Measurements from ENCODE around the gene NEMP1.
A peak's percentile ranks its signal among the peaks of the same experiment; 100 is the strongest.

NEMP1 gene

DNA sequence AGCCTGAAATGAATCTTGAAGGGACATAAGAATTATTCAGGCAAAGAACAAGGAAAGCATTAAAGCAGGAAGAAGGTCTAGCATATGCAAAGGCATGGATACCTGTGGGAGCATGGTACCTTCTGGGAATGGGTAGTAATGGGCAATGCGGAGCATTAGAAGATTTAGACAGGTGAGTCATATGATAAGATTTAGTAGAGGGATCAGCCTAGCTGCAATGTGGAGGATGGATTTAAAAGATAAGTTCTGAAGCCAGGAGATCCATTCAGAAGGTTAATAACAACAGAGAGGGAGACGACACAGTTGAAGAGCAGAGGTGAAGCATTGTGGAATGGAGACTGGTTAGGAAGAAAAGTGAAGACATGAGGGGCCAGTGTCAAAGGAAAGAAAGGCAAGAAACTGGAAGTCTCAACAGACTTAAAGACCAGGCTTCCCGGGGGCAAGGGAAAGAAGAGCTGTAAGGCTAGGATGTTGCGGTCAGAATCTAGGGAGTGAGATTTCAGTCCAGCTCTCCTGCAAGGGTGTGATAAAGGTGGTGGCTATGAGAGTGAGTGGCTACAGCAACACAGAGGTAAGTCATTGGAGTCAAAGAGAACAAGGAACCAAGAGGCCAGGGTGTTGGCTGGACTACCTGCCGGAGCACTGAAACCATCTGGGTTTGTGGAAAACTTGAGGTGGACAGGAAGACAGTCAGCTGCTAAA is 38.1 kb upstream of the NEMP1 start:
- no peak overlapping the region for H3K9ac ChIP-seq (ENCODE audit: low read length)
- H3K4me3 ChIP-seq (ENCODE audit: low read length): no peak overlapping the region
- no peaks in the 10 kb centered on the region for H3K36me3 ChIP-seq (ENCODE audit: control insufficient read depth, insufficient read depth, low read length)
- no peaks in the 10 kb centered on the region for H3K9me3 ChIP-seq (ENCODE audit: control insufficient read depth, low read length)
- no peaks in the 10 kb centered on the region for H3K27me3 ChIP-seq (ENCODE audit: control insufficient read depth, insufficient read depth, low read length)
- H3K4me1 ChIP-seq (ENCODE audit: control insufficient read depth, insufficient read depth, low read length): peaks cover 6% of the 10 kb centered on the region

DNA sequence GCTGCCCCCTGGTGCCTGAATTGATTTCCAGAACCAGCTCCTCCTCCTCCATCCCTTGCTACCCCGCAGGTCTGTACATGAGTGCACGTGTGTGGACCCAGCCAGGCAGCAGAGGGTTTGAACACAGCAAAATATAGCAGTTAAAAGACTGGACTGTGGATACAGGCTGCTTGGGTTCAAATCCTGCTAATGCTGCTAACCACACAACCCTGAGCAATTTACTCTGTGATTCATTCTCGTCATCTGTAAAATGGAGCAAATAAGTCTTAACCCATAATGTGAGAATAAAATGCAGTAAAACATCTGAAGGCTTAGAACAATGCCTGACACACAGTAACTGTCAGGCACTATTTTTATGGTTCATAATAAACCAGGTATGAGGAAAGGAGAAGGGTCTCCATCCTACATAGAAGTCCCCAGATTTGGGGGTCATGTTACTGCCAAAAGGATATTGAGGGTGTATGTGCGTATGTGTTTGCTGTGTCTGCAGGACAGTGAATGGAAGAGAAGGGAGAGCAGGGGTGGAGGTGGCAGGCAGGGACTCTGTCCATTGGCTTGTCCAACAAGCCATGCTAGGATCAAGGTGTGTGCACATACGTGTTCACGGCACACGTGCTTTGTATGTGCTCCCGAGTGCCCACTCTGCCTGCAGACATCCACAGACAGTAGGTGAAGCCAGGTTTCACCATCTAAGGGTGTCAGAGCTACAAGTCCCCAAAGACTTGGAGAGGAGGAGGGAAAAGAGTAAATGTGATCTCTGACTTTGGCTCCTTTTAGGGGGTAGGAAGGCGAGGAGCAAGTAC is 34.1 kb upstream of the NEMP1 start:
- H3K4me1 ChIP-seq (ENCODE audit: control insufficient read depth, insufficient read depth, low read length): peaks cover 25% of the 10 kb centered on the region
- no peaks in the 10 kb centered on the region for H3K9me3 ChIP-seq (ENCODE audit: control insufficient read depth, low read length)
- no peaks in the 10 kb centered on the region for H3K36me3 ChIP-seq (ENCODE audit: control insufficient read depth, insufficient read depth, low read length)
- peak overlapping the region; percentile 99 for H3K9ac ChIP-seq (ENCODE audit: low read length)
- H3K4me3 ChIP-seq (ENCODE audit: low read length): peak overlapping the region; percentile 97
- H3K27me3 ChIP-seq (ENCODE audit: control insufficient read depth, insufficient read depth, low read length): no peaks in the 10 kb centered on the region

DNA sequence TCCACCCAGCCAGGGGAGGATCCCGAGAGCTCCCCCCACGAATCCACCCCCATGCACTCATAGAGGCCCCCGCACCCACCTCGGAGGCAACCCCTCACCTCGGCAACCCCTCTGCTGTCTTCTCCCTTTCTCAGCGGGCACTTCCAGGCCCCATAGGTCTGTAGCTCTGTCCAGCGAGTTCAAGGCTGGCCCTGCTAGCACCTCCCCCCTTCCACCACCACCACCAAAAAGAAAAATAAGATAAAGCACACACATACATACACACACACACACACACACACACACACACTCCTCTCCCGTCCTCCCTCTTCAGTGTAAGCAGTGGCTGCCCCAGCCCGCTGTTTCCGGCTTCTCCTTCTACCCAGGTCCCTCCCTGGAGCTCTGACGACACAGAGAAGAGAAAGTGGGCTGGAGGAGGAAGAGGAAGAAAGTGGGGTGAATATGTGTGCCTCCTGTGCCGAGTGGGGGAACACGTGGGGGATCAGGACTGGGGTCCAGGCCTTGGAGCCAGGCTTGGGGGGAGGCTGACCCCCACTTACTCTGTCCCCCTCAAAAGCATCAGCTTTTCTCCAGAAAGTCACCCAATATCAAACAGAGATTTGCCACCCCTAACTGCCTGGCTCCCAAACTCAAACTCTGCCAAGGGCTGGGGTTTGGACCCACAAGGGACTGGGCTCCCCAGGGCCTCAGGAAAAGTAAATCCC is 32.6 kb upstream of the NEMP1 start, which contains the start of gene STAT6:
STAT6 (minus strand) TSS at position 332 of the 704 bp plus-strand sequence. CDS start 3,084 bp downstream, outside the sequence.
- no peaks in the 10 kb centered on the region for H3K9me3 ChIP-seq (ENCODE audit: control insufficient read depth, low read length)
- no peaks in the 10 kb centered on the region for H3K27me3 ChIP-seq (ENCODE audit: control insufficient read depth, insufficient read depth, low read length)
- H3K4me3 ChIP-seq (ENCODE audit: low read length): peak within 1 kb of the TSS; percentile 97
- H3K9ac ChIP-seq (ENCODE audit: low read length): peak within 1 kb of the TSS; percentile 99
- H3K36me3 ChIP-seq (ENCODE audit: control insufficient read depth, insufficient read depth, low read length): peaks cover 7% of the 10 kb centered on the region
- peaks cover 32% of the 10 kb centered on the region for H3K4me1 ChIP-seq (ENCODE audit: control insufficient read depth, insufficient read depth, low read length)

DNA sequence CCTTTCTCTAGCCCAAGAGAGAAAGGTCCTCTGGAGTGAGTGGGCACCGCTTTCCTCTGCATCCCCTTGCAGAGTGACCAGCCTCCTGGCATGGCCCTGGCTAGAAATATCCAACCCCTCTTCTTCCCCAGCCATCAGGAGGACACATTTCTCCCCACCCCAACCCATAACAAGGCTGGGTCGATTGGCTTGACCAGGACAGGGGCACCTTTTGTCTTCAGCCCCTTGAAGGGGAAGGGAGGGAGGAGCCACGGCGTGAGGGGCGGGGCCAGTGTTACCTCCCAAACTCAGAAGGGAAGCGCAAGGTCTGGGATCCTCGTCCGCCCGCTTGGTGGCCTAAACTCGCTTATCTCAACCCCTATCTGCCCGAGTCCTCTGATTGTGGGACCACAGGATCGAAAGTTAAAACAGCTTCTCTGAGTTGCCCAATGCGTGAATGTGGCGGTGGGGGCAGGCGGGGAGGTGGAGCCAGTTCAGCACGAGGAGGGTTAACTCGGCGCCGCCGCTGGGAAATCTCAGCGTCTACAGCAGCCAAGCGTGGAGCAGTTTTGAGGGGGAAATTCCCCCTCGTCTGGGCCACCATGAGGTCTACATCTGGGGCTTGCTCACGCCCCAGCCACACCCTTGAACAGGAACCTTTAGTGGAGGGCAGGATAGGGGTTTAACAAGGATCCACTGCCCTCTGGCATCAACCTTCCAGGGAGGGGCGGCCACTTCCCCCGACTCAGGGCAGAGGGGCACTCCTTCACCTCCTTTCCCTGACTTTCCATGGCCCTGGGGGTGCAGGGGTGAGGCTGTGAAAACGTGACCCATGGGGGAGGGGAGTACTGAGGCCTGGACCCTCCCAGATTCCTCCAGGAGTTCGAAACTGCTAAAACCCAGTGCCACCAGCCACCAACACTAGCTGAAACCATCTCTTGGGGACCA is 31.8 kb upstream of the NEMP1 start:
- H3K27me3 ChIP-seq (ENCODE audit: control insufficient read depth, insufficient read depth, low read length): no peaks in the 10 kb centered on the region
- H3K9me3 ChIP-seq (ENCODE audit: control insufficient read depth, low read length): no peaks in the 10 kb centered on the region
- peak overlapping the region; percentile 99 for H3K9ac ChIP-seq (ENCODE audit: low read length)
- H3K4me3 ChIP-seq (ENCODE audit: low read length): peak overlapping the region; percentile 97
- peaks cover 16% of the 10 kb centered on the region for H3K36me3 ChIP-seq (ENCODE audit: control insufficient read depth, insufficient read depth, low read length)
- peaks cover 32% of the 10 kb centered on the region for H3K4me1 ChIP-seq (ENCODE audit: control insufficient read depth, insufficient read depth, low read length)

DNA sequence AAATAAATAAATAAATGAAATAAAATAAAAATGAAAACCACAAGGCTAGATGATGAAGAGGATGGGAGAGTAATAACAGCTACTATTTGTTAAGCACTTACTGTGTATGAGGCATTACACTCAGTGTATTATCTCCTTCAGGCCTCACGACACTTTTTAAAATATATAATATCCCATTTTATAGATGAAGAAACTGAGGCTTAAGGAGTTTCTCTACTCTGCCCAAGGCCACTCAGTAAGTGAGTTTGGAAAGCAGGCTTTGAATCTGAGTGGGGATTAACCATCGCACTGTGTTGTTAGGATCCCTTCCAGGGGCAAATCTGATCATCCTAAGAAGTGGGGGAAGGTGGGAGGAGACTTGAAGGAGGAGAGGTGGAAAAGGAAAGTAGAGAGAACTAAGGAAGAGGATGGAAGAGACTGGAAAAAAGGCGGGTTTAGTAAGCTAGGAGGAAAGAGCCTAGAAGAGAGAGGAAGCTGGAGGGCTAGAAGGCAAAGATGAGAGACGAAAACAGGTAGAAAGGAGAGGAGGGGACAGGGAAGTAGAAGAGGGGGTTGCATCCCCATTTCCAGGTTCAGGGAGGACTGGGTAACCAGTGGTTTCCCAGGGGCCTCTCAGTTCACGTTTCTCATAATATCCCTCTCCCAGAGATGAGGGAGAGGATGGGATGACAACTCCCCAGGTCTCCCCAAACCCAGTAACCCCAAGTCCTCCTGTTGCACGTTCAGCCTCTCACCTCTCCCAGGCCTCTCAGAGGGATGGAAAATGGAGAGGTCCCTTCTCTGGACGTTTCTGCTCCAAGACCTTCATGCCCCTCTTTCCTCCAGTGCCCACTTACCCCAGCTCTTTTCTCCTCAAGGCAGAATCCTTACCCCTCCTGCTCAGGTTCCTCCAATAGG is 30.9 kb upstream of the NEMP1 start:
- peaks cover 32% of the 10 kb centered on the region for H3K4me1 ChIP-seq (ENCODE audit: control insufficient read depth, insufficient read depth, low read length)
- H3K9me3 ChIP-seq (ENCODE audit: control insufficient read depth, low read length): no peaks in the 10 kb centered on the region
- peaks cover 20% of the 10 kb centered on the region for H3K36me3 ChIP-seq (ENCODE audit: control insufficient read depth, insufficient read depth, low read length)
- peak overlapping the region; percentile 99 for H3K9ac ChIP-seq (ENCODE audit: low read length)
- H3K4me3 ChIP-seq (ENCODE audit: low read length): peak overlapping the region; percentile 97
- no peaks in the 10 kb centered on the region for H3K27me3 ChIP-seq (ENCODE audit: control insufficient read depth, insufficient read depth, low read length)

DNA sequence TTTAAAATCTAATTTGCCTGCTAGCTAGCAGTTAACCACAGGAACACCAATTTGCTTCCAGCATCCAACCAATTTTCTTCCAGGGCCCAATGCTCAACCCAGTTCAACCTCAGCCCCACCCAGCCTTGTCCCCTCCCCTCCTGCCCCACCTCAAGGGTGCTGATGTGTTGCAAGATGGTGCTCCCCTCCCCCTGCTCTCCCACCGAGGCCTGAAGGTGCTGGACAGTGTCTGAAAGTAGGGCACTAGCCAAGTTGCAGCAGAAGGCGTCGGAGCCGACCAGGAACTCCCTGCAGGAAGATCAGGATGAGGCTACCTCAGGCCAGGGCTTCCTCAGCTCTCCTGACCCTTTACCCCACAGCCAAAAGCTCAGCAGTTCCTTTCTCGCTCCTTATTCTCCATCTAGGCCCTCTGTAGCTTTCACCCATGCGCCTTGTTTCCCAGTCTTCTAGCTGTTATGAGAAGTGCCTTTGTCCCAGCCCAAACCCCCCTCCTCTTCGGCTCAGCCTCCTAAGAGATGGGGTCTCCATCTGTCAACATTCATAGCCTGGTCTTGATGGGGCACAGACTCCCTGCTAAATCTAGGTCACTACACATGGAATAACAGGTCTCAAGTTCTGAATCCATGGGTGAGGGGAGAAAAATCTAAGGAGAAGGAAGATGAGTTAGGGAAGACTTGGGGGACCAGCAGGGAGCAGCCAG is 29.0 kb upstream of the NEMP1 start:
- peaks cover 32% of the 10 kb centered on the region for H3K4me1 ChIP-seq (ENCODE audit: control insufficient read depth, insufficient read depth, low read length)
- peaks cover 27% of the 10 kb centered on the region for H3K36me3 ChIP-seq (ENCODE audit: control insufficient read depth, insufficient read depth, low read length)
- no peaks in the 10 kb centered on the region for H3K9me3 ChIP-seq (ENCODE audit: control insufficient read depth, low read length)
- no peaks in the 10 kb centered on the region for H3K27me3 ChIP-seq (ENCODE audit: control insufficient read depth, insufficient read depth, low read length)
- H3K4me3 ChIP-seq (ENCODE audit: low read length): no peak overlapping the region
- H3K9ac ChIP-seq (ENCODE audit: low read length): peak overlapping the region; percentile 24

DNA sequence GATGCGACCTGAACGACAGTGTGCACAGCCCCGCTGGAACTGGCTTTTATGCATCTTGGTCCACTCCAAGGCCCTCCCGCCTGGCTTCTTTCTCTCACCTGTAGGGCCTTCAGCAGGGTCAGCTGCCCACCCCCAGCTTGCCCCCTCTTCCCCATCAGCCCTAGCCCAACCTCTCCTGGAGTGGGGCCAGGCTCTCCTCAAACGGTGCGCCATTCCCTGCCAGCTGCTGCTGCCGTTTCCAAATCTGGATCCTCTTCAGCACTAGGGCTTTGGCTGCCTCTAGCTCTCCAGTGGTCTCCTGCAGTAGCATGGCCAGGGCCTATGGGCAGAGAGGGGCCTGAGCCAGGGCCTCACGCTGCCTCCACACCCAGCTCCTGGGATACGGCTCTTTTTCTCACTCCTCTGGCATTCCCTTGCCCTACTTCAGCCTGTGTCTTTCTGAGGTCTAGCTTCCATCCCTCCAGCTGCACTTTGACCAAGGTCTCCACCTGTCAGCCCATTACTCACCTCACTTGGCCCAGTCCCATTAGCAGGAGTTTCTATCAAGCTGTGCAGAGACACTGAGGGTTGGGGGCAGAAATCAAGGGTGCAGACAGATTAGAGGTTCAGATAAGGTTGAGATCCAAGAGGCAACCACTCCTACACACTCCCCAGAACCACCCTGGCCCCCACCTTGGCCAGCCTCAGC is 27.6 kb upstream of the NEMP1 start:
- Histone ChIP-seq H3K4me3 (ENCODE audit: low read length) (no peak overlapping the region), H3K9me3 (ENCODE audit: control insufficient read depth, low read length) (no peaks in the 10 kb centered on the region), H3K9ac (ENCODE audit: low read length) (no peak overlapping the region), H3K4me1 (ENCODE audit: control insufficient read depth, insufficient read depth, low read length) (peaks cover 41% of the 10 kb centered on the region), H3K36me3 (ENCODE audit: control insufficient read depth, insufficient read depth, low read length) (peaks cover 27% of the 10 kb centered on the region), H3K27me3 (ENCODE audit: control insufficient read depth, insufficient read depth, low read length) (no peaks in the 10 kb centered on the region)

DNA sequence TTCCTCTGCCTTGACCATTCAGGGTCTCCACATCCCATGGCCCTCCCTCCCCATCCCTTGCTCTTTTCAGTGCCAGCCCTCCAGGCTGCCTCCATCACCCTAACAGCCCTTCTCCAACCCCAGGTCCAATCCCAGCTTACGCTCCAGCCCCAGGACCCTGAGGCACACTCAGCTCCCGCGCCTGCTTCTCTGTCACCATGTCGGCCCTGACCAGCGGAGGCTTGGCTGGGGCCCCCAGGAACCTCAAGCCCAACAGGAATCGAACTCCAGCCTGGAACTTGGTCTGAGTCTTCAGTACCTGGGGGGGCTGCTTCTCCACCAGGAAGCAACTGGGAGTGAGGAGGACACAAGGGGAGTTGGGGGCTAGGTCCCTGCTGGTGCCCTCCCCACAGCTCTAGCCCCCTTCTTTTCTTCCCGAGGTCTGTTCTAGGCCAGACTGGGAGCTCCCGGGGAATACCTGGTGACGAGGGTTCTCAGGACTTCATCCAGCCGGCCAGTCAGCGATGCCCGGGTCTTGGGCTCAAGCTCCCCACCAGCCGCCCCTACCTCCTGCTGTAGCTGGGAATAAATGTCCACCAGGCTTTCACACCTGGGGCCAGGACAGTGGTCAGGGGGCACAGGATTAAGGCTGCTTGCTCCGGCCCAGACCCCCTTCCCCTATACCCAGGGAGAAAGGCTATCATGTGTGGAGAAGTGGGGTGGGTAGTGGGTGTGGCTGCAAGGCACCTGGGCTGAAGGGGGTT is 26.6 kb upstream of the NEMP1 start:
- Histone ChIP-seq H3K27me3 (ENCODE audit: control insufficient read depth, insufficient read depth, low read length) (no peaks in the 10 kb centered on the region), H3K9ac (ENCODE audit: low read length) (no peak overlapping the region), H3K4me3 (ENCODE audit: low read length) (no peak overlapping the region), H3K4me1 (ENCODE audit: control insufficient read depth, insufficient read depth, low read length) (peaks cover 43% of the 10 kb centered on the region), H3K36me3 (ENCODE audit: control insufficient read depth, insufficient read depth, low read length) (peaks cover 27% of the 10 kb centered on the region), H3K9me3 (ENCODE audit: control insufficient read depth, low read length) (no peaks in the 10 kb centered on the region)

DNA sequence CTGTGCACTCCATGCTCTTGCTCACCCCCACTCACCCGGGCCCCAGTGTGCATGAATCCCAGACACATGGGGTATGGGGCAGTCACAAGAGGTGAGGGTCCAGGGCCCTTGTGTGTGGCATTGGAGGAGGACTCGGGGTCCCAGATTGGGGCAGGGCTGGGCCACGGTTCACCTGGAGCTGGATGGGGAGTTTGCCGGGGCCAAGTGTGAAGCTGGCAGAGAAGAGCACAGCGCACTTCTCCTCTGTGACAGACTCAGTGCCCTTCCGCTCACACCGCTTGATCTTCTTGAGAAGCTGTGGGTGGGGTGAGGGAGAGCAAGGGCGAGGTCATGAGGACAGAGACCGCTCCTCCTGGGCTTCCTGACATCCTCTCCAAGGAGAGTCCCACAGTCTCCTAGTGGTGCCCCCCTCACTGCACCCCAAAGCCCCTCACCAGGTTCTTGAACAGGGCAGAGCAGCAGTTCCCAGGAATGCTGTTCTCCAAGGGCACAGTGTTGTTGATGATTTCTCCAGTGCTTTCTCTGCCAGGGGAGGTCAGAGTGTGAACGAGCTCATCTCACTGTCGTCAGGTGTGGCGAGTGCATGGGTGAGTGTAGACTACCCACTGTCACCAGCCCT is 25.8 kb upstream of the NEMP1 start:
- H3K27me3 ChIP-seq (ENCODE audit: control insufficient read depth, insufficient read depth, low read length): no peaks in the 10 kb centered on the region
- peaks cover 29% of the 10 kb centered on the region for H3K36me3 ChIP-seq (ENCODE audit: control insufficient read depth, insufficient read depth, low read length)
- no peak overlapping the region for H3K9ac ChIP-seq (ENCODE audit: low read length)
- no peaks in the 10 kb centered on the region for H3K9me3 ChIP-seq (ENCODE audit: control insufficient read depth, low read length)
- peaks cover 44% of the 10 kb centered on the region for H3K4me1 ChIP-seq (ENCODE audit: control insufficient read depth, insufficient read depth, low read length)
- H3K4me3 ChIP-seq (ENCODE audit: low read length): no peak overlapping the region

Data from mucosa of stomach (tissue), 1 donor.